Mononuclear cell (primary cell): ENCODE data around the gene PLPP7. TPM values are rescaled to one million over a fixed set of nuclear protein-coding genes. Genes with fewer than 3 reads are reported as not detected.
"Not testable (repeated sequence)": the region's sequence is repeated elsewhere in the genome, so short reads cannot be mapped to it uniquely, and the experiment has no call there.

ENCODE experiments used
- H3K27me3 ChIP-seq: 2 replicates; pipeline ENCODE4 v1.6.0; 2011; ENCODE audit warnings: low read length, control low read depth; ENCODE audit not compliant: insufficient read depth
- H3K4me1 ChIP-seq: 2 replicates; pipeline ENCODE4 v1.5.1; 2011; ENCODE audit warnings: mild to moderate bottlenecking, low read length, control low read depth; ENCODE audit not compliant: insufficient read depth
- H3K4me3 ChIP-seq: 2 replicates; pipeline ENCODE4 v1.5.1; 2011; ENCODE audit warnings: mild to moderate bottlenecking, low read length, moderate library complexity
- H3K9me3 ChIP-seq: 2 replicates; pipeline ENCODE4 v1.5.1; 2011; ENCODE audit warnings: low read depth, mild to moderate bottlenecking, control low read depth, low read length
- total RNA-seq: library from RNA; depleted of rRNA; stranded (reverse); fragments of >200 nt; gene quantifications from one replicate; pipeline ENCODE4 v1.2.3, GENCODE V29; 2012

Gene PLPP7
- 0.52 TPM for total RNA-seq

GRCh38 chr9:131289301-131290035 is at the start of gene PLPP7:
Gene PLPP7 (plus strand): TSS chr9:131289723. CDS start chr9:131289998, 275 bp downstream.
- Histone ChIP-seq H3K27me3 (no peaks in the 10 kb centered on the region), H3K9me3 (no peaks in the 10 kb centered on the region), H3K4me3 (no peak within 1 kb of the TSS), H3K4me1 (no peaks in the 10 kb centered on the region)

- H3K9me3 ChIP-seq = no peaks in the 10 kb centered on the region
- H3K4me3 ChIP-seq = no peak overlapping the region
- no peaks in the 10 kb centered on the region for H3K27me3 ChIP-seq
- peaks cover 31% of the 10 kb centered on the region for H3K4me1 ChIP-seq
These were observed 49.2 kb upstream of the PLPP7 start for GRCh38 chr9:131240047-131240921.

- not testable (repeated sequence) for H3K4me3 ChIP-seq, H3K4me1 ChIP-seq, H3K27me3 ChIP-seq, H3K9me3 ChIP-seq
These were observed 45.2 kb upstream of the PLPP7 start for GRCh38 chr9:131244331-131244730.

- Histone ChIP-seq H3K9me3 (no peaks in the 10 kb centered on the region), H3K4me1 (peaks cover 8% of the 10 kb centered on the region), H3K27me3 (no peaks in the 10 kb centered on the region), H3K4me3 (no peak overlapping the region)
These were observed 42.9 kb upstream of the PLPP7 start for GRCh38 chr9:131246618-131247017.

GRCh38 chr9:131252120-131252519 is 37.4 kb upstream of the PLPP7 start:
- H3K27me3 ChIP-seq = no peaks in the 10 kb centered on the region
- H3K4me3 ChIP-seq = peak overlapping the region; percentile 51
- peaks cover 63% of the 10 kb centered on the region for H3K4me1 ChIP-seq
- no peaks in the 10 kb centered on the region for H3K9me3 ChIP-seq

- no peaks in the 10 kb centered on the region for H3K9me3 ChIP-seq
- H3K27me3 ChIP-seq = no peaks in the 10 kb centered on the region
- H3K4me1 ChIP-seq = peaks cover 81% of the 10 kb centered on the region
- no peak overlapping the region for H3K4me3 ChIP-seq
These were observed 35.5 kb upstream of the PLPP7 start for GRCh38 chr9:131253891-131254491.

- Histone ChIP-seq H3K27me3 (no peaks in the 10 kb centered on the region), H3K4me1 (peaks cover 88% of the 10 kb centered on the region), H3K9me3 (no peaks in the 10 kb centered on the region), H3K4me3 (no peak overlapping the region)
These were observed 34.9 kb upstream of the PLPP7 start for GRCh38 chr9:131254626-131255025.

- Histone ChIP-seq H3K9me3 (no peaks in the 10 kb centered on the region), H3K27me3 (no peaks in the 10 kb centered on the region), H3K4me3 (peak overlapping the region; percentile 7), H3K4me1 (peaks cover 95% of the 10 kb centered on the region)
These were observed 33.8 kb upstream of the PLPP7 start for GRCh38 chr9:131255676-131256197.

- Histone ChIP-seq H3K27me3 (no peaks in the 10 kb centered on the region), H3K4me3 (no peak overlapping the region), H3K9me3 (no peaks in the 10 kb centered on the region), H3K4me1 (peaks cover 94% of the 10 kb centered on the region)
These were observed 32.1 kb upstream of the PLPP7 start for GRCh38 chr9:131257266-131258025.

- H3K27me3 ChIP-seq = no peaks in the 10 kb centered on the region
- peaks cover 94% of the 10 kb centered on the region for H3K4me1 ChIP-seq
- no peaks in the 10 kb centered on the region for H3K9me3 ChIP-seq
- no peak overlapping the region for H3K4me3 ChIP-seq
These were observed 31.3 kb upstream of the PLPP7 start for GRCh38 chr9:131258186-131258585.

- Histone ChIP-seq H3K27me3 (no peaks in the 10 kb centered on the region), H3K4me1 (peaks cover 94% of the 10 kb centered on the region), H3K4me3 (no peak overlapping the region), H3K9me3 (no peaks in the 10 kb centered on the region)
These were observed 30.7 kb upstream of the PLPP7 start for GRCh38 chr9:131258698-131259431.

- H3K27me3 ChIP-seq = no peaks in the 10 kb centered on the region
- peaks cover 94% of the 10 kb centered on the region for H3K4me1 ChIP-seq
- no peak overlapping the region for H3K4me3 ChIP-seq
- H3K9me3 ChIP-seq = no peaks in the 10 kb centered on the region
These were observed 30.1 kb upstream of the PLPP7 start for GRCh38 chr9:131259432-131259898.

GRCh38 chr9:131259916-131260597 is 29.5 kb upstream of the PLPP7 start:
- Histone ChIP-seq H3K27me3 (no peaks in the 10 kb centered on the region), H3K4me1 (peaks cover 94% of the 10 kb centered on the region), H3K9me3 (no peaks in the 10 kb centered on the region), H3K4me3 (no peak overlapping the region)
